ENCODE data around the gene CCNYL1.

DNA sequence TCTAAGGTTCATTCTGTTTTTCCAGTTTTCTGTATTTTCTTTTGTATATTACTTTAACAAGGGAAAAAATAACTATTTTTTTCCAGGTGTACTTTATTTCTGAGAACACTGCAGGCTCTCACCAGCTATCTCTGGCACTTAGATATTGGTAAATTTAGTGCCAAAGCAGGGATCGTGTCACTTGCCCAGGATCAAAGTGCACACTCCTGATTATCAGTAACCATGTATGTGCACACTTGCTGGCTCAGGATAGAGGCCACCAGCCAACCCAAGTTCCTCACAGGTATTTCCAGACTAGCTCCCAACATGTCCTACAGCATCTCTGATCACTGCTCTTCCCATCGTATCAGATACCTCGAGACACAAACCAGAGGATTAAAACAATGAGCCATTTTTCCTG lies 64.0 kb downstream of the CCNYL1 start:
- TF ChIP-seq EP300 (IDR thresholded peaks at IDR 0.05) (no peak), CTCF (IDR thresholded peaks at IDR 0.05) (no peak)
